ENCODE results near the gene ZNF837.
"Not testable (repeated sequence)": the region's sequence is repeated elsewhere in the genome, so short reads cannot be mapped to it uniquely, and the experiment has no call there.

The ZNF837 gene

DNA sequence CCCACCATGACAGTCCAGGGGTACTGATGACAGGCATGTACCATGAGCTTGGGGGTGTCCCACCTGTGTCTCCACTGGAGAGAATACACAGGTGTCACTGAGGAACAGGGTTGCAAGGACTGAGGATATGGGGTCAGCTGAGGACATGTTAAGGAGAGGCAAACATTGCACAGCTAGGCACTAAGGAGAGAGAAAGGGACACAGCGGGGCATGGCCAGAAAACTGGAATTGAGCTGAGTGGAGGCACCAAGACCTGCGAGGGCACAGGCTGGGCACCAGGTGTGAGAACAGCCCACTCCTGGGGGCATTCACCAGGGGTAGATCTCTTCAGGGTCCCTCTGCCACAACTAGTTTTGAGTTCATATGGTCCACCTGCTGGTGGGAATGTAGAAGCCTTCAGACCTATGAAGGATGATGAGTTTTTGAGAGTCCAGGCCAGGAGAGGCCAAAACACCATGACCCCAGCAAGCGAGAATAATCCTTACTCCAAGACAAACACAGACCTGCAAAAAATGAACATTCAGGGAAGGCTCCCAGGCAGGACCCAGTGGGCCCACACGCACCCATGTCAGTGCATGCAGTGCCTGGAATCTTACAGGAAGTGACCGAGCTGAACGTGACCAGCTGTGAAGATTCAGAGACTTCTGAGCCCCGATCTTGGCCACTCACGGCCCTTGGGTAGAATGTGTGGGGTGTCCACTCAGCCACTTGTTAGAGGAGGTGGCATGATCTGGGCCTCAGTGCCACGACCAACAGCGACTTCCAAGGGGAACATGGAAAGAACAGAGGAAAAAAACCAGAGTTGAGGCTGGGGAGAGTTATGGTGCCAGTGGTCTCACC is 26.2 kb upstream of the ZNF837 start:
- Histone ChIP-seq H2AFZ (ENCODE audit: low read depth) (no peak overlapping the region), H3K36me3 (ENCODE audit: insufficient read depth) (no peaks in the 10 kb centered on the region), H3K79me2 (ENCODE audit: insufficient read depth, low read depth) (0 out of 2 replicates have a peak, but pooled peaks cover 8% of the 10 kb centered on the region), H3K4me3 (IDR thresholded peaks at IDR 0.05; ENCODE audit: insufficient read depth, low read depth, low read length) (no peak overlapping the region), H3K27me3 (ENCODE audit: insufficient read depth, low read depth) (no peaks in the 10 kb centered on the region), H4K20me1 (ENCODE audit: insufficient read depth) (no peaks in the 10 kb centered on the region), H3K27ac (no peak overlapping the region), H3K9ac (no peak overlapping the region), H3K4me1 (ENCODE audit: low read depth, poor library complexity, severe bottlenecking) (peaks cover 22% of the 10 kb centered on the region), H3K4me2 (peak overlapping the region; percentile 98)
- TF ChIP-seq, protein P1, sequence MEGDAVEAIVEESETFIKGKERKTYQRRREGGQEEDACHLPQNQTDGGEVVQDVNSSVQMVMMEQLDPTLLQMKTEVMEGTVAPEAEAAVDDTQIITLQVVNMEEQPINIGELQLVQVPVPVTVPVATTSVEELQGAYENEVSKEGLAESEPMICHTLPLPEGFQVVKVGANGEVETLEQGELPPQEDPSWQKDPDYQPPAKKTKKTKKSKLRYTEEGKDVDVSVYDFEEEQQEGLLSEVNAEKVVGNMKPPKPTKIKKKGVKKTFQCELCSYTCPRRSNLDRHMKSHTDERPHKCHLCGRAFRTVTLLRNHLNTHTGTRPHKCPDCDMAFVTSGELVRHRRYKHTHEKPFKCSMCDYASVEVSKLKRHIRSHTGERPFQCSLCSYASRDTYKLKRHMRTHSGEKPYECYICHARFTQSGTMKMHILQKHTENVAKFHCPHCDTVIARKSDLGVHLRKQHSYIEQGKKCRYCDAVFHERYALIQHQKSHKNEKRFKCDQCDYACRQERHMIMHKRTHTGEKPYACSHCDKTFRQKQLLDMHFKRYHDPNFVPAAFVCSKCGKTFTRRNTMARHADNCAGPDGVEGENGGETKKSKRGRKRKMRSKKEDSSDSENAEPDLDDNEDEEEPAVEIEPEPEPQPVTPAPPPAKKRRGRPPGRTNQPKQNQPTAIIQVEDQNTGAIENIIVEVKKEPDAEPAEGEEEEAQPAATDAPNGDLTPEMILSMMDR (conservative IDR thresholded peaks at IDR 0.05; ENCODE audit: low read depth, low read length), result peak; percentile 40; the same call in 1 of the 2 replicates

DNA sequence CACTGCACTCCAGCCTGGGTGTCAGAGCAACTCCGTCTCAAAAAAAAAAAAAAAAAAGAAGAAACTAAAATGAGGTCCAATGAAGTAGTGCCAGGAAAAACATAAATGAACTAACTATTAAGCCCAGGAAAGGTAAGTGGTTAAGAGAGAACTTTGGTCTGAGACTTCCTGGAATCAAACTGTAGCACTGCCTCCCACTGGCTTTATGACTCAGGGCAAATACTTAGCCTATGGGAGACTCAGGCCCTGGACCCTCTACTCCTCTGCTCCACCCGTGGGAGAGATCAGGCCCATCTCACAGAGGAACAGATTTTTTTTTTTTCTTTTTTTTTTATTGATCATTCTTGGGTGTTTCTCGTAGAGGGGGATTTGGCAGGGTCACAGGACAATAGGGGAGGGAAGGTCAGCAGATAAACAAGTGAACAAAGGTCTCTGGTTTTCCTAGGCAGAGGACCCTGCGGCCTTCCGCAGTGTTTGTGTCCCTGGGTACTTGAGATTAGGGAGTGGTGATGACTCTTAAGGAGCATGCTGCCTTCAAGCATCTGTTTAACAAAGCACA is 23.2 kb upstream of the ZNF837 start:
- H3K4me3 ChIP-seq (IDR thresholded peaks at IDR 0.05; ENCODE audit: insufficient read depth, low read depth, low read length); H3K79me2 ChIP-seq (ENCODE audit: insufficient read depth, low read depth); H3K27ac ChIP-seq; H2AFZ ChIP-seq (ENCODE audit: low read depth); H3K27me3 ChIP-seq (ENCODE audit: insufficient read depth, low read depth); H4K20me1 ChIP-seq (ENCODE audit: insufficient read depth); H3K4me2 ChIP-seq; H3K36me3 ChIP-seq (ENCODE audit: insufficient read depth); H3K9ac ChIP-seq: not testable (repeated sequence)
- H3K4me1 ChIP-seq (ENCODE audit: low read depth, poor library complexity, severe bottlenecking), result peaks cover 21% of the 10 kb centered on the region

DNA sequence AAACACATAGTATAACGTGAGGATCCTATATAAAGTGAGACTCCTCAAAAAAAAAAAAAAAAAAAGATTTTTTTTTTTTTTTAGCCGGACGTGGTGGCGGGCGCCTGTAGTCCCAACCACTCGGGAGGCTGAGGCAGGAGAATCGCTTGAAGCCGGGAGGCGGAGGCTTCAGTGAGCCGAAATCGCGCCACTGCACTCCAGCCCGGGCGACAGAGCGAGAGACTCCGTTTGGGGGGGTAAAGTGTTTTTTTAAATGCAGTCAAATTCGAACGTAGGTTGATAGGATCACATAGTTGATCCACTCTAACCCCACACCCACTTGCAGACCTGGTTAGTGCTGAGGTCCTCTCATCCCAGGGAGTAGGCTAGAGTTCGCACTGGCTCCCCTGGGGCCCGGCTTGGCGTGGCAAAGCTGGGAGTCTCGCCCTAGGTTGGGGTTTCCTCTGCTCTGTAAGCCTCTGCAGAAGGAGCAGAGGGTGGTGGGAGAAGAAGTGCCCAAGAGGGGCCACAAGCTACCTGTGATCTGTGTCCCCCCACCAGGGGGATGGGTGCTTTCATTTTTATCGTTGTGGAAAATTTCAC is 21.1 kb upstream of the ZNF837 start:
- Histone ChIP-seq H3K27ac (0 out of 2 replicates have a peak overlapping the region, but pooled peaks have one; percentile 34), H3K9ac (peak overlapping the region; percentile 37; the same call in 1 of the 2 replicates)

DNA sequence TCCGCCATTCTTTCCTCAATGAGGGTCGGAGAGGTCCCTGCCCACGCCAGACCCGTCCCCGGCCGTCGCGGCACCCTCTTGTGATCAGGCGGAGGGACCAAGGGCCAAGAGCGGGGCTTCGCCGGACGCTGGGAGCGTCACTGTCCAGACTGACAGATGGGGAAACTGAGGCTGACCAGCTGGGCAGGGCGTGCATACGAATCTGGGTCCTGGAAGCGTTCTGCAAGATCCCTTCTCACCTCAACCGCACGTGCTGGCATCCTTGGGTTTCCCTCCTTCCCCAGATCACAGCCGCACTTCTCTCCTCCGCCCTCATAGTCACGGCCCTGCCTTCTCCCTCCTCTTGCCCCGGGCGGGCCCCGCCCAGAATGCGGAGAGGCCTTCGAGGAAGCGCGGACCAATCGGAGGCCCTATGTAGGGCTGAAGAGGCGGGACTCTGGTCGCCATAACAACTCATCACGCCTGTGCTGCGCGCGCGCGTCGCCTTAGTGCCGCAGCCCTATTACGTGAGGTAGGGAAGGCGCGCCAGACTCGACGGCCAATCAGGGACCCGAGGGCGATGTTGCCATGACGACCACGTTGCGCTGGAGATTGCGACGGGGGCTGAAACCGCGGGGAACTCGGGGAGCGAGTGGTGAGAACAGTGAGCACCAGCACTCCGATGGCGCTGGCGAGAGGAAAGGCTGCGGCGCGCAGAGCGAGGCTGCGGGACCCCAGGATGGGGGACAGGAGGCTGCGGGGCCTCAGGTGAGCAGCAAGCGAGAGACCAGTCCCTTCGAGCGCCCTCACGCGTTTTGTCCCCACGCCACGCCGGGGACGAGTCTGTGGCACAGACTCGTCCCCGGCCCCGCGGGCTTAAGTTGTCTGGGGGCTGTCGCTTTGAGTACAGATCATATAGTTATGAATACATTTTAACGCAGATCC is 20.3 kb upstream of the ZNF837 start:
- no peaks in the 10 kb centered on the region for H3K27me3 ChIP-seq (ENCODE audit: insufficient read depth, low read depth)
- H2AFZ ChIP-seq (ENCODE audit: low read depth), result peak overlapping the region; percentile 80
- H3K27ac ChIP-seq, result peak overlapping the region; percentile 34
- H3K4me1 ChIP-seq (ENCODE audit: low read depth, poor library complexity, severe bottlenecking), result peaks cover 13% of the 10 kb centered on the region
- peak overlapping the region; percentile 86 for H3K4me2 ChIP-seq
- H3K79me2 ChIP-seq (ENCODE audit: insufficient read depth, low read depth), result no peaks in the 10 kb centered on the region
- no peak overlapping the region for H3K4me3 ChIP-seq (IDR thresholded peaks at IDR 0.05; ENCODE audit: insufficient read depth, low read depth, low read length)
- no peaks in the 10 kb centered on the region for H3K36me3 ChIP-seq (ENCODE audit: insufficient read depth)
- TF ChIP-seq, protein P1 (conservative IDR thresholded peaks at IDR 0.05; ENCODE audit: low read depth, low read length), result no peak
- H4K20me1 ChIP-seq (ENCODE audit: insufficient read depth), result no peaks in the 10 kb centered on the region
- H3K9ac ChIP-seq, result peak overlapping the region; percentile 37; the same call in 1 of the 2 replicates

More for the DNA sequence above, 21.1 kb upstream of the ZNF837 start:
- Histone ChIP-seq H3K4me2 (peak overlapping the region; percentile 55), H3K79me2 (ENCODE audit: insufficient read depth, low read depth) (no peaks in the 10 kb centered on the region), H3K27me3 (ENCODE audit: insufficient read depth, low read depth) (no peaks in the 10 kb centered on the region), H3K4me3 (IDR thresholded peaks at IDR 0.05; ENCODE audit: insufficient read depth, low read depth, low read length) (no peak overlapping the region), H2AFZ (ENCODE audit: low read depth) (peak overlapping the region; percentile 80; the same call in 1 of the 2 replicates), H4K20me1 (ENCODE audit: insufficient read depth) (no peaks in the 10 kb centered on the region), H3K36me3 (ENCODE audit: insufficient read depth) (no peaks in the 10 kb centered on the region), H3K4me1 (ENCODE audit: low read depth, poor library complexity, severe bottlenecking) (peaks cover 13% of the 10 kb centered on the region)
- TF ChIP-seq, protein P1 (conservative IDR thresholded peaks at IDR 0.05; ENCODE audit: low read depth, low read length), result no peak

All from KMS-11 (cell line).